Esophagus muscularis mucosa (tissue), 3 donors: ENCODE data around the gene DUSP7.

Experiments
- POLR2A ChIP-seq: fragments of 450-650 bp; IDR thresholded peaks from one replicate; pipeline ENCODE4 v1.6.1; 2017; ENCODE audit warnings: antibody characterized with exemption, moderate library complexity, mild to moderate bottlenecking, low read depth
- POLR2AphosphoS5 ChIP-seq, 2 donors: sonication (generic); formaldehyde crosslinking; IDR thresholded peaks; one replicate each; pipeline ENCODE4 v1.6.1; 2017; ENCODE audit warnings: antibody characterized with exemption in 2 of 2
- TF ChIP-seq, protein P1 (sequence below), 3 experiments: fragments of 200-600 bp in 2 of 3; fragments of 450-650 bp in 1 of 3; sonication (generic) in 2 of 3; IDR thresholded peaks; one replicate each; pipeline ENCODE4 v1.5.1; 2017 to 2019; ENCODE audit warnings: antibody characterized with exemption in 3 of 3, mild to moderate bottlenecking in 2 of 3, moderate library complexity in 1 of 3

DNA sequence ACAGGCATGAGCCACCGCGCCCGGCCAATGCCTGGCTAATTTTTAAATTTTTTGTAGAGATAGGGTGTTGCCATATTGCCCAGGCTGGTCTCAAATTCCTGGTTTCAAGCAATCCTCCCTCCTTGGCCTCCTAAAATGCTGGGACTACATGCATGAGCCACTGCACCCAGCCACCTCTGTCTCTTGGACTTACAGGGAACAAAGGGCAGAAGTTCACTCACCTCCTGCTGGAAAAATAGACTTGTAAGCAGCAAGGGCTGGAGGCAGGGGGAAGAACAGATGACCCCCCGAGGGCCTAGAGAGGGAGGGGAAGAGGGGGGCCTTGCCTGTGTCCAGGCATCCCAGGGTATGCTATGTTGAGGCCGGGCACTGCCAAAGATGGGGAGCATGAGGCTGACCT, 22.2 kb downstream of the DUSP7 start:
- TF ChIP-seq, protein P1, sequence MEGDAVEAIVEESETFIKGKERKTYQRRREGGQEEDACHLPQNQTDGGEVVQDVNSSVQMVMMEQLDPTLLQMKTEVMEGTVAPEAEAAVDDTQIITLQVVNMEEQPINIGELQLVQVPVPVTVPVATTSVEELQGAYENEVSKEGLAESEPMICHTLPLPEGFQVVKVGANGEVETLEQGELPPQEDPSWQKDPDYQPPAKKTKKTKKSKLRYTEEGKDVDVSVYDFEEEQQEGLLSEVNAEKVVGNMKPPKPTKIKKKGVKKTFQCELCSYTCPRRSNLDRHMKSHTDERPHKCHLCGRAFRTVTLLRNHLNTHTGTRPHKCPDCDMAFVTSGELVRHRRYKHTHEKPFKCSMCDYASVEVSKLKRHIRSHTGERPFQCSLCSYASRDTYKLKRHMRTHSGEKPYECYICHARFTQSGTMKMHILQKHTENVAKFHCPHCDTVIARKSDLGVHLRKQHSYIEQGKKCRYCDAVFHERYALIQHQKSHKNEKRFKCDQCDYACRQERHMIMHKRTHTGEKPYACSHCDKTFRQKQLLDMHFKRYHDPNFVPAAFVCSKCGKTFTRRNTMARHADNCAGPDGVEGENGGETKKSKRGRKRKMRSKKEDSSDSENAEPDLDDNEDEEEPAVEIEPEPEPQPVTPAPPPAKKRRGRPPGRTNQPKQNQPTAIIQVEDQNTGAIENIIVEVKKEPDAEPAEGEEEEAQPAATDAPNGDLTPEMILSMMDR (IDR thresholded peaks at IDR 0.05): no peak
- TF ChIP-seq POLR2A (no peak), POLR2AphosphoS5 (IDR thresholded peaks at IDR 0.05) (no peak)
